Hematopoietic multipotent progenitor cell treated with erythropoietin and hydrocortisone succinate and interleukin-3 and kit ligand, for 15 days (in vitro differentiated cells): ENCODE data around the gene STEAP3.

Experiments
- DNase-seq: peaks from one replicate; pipeline ENCODE4 v3.0.0-alpha.2; 2015; ENCODE audit warnings: low spot score

STEAP3 gene

GRCh38 chr2:119227346-119227745 is 3.7 kb downstream of the STEAP3 start:
- DNase-seq: no peak

DNA sequence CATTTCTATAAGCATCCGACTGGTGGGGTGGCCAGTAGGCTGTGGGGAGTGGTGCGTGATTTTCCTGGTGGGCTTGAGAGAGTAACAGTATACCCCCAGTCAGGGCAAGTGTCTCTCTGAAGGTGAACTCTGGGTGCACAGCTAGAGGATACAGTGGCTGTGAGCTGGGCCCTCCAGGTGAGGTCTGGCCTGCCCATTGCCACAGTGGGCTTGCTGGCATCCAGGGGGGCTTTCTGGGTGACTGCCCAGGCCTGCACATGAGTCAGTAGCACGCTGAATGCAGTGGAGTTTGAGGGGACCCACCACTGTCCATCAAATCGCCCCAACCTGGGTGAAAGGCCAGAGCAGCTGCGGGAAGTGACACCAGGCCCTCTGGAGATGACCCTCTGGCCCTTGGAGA is 4.5 kb downstream of the STEAP3 start:
- DNase-seq: no peak

DNA sequence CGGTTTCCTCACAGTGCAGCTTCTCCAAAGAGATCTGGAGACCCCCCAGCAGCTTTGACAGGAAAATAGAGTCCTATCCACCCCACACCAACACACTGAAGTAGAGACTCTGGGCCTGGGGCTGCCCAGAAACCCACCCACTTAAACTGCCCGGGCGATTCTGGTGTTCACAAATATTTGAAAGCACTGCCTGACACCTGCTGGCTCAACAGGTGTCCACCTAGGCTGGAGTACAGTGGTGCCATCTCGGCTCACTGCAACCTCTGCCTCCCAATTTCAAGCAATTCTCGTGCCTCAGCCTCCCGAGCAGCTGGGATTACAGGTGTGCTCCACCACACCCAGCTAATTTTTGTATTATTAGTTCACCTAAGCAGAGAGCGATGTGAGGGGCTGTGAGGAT is 5.3 kb downstream of the STEAP3 start:
- no peak for DNase-seq

- DNase-seq: no peak
These were observed 6.1 kb downstream of the STEAP3 start for GRCh38 chr2:119229716-119230115.

- DNase-seq: no peak
These were observed 6.9 kb downstream of the STEAP3 start for GRCh38 chr2:119230219-119231185.

GRCh38 chr2:119231975-119232665 is 8.5 kb downstream of the STEAP3 start:
- no peak for DNase-seq

DNA sequence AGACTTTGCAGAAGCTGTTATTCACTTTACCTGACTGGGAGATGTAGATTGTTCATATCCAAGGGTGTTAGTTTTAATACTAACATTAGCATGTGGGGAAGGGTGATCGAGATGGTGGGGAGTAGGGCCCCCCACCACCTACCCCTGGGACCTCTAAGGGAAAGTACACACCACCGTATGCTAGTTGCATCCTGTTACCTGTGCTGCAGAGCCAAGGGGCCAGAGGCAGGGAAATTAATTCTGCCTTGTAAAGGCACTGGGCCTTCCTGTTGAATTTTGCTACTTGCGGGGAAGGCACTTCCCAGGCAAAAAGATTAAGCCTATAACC is 9.0 kb downstream of the STEAP3 start:
- no peak for DNase-seq

DNA sequence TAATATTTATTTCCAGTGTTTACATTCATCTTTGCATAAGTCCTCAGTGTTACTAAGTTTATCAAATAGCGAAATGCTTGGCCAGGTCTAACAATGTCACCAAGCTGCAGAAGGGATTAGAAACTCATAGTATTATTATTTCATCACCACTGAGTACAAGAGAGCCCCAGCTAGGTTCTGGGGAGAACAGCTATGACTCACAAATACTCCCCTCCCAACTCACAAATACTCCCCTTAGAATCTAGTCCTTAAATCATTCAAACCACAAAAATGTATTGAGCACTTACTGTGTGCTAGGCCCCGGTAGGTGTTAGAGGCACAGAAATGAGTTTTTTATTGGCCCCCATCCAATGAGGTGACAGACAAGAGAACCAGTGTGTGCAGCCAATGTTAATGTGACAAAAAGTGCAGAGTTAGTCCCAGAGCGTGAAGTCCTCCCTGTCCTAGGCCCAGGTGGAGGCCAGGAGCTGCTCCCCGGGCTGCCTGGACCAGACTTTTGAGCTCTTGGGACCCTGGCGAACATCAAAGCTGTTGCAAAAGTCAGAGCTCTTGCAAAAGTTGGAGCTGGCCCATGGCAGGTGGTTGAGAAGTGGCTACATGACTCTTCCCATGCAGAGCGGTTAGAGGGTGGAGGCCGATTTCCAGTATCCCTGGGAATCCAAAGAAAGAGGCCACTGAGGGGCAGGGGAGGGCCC is 9.8 kb downstream of the STEAP3 start:
- DNase-seq: no peak

- DNase-seq: no peak
These were observed 10.7 kb downstream of the STEAP3 start for GRCh38 chr2:119234021-119235019.

DNA sequence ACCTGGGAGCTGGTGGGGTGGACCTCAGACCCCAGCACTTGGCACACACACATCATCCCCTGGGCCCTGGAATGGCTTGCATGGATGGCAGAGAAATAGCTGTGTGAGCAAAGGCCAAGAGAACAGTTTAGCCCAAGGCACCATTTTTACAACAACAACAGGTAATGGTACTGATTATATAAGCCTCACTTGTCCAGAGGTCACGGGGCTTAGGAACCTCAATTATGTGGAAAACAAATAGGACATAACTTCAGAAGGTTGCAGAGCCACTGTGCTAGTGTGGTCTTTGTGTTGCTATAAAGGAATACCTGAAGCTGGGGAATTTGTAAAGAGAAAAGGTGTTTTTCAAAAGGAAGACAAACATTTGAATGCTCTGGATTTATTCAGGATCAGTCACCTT is 13.2 kb downstream of the STEAP3 start:
- DNase-seq: no peak

- DNase-seq: no peak
These were observed 16.9 kb downstream of the STEAP3 start for GRCh38 chr2:119240311-119241204.

DNA sequence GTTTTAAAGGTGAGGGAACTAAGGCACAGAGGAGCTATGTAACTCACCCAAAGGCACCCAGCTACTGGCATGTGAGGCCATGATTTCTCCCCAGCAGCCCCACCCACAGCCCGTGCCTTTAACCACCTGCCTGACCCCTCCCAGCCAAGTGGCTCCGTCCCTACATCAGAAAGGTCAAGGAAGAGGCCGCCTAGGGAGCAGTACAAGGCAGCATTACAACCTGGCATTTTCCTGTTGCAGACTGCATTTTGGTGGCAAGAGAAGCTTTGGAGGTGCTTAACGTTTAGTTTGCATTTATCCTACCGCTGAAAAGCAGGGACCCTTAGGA is 17.5 kb downstream of the STEAP3 start:
- no peak for DNase-seq

DNA sequence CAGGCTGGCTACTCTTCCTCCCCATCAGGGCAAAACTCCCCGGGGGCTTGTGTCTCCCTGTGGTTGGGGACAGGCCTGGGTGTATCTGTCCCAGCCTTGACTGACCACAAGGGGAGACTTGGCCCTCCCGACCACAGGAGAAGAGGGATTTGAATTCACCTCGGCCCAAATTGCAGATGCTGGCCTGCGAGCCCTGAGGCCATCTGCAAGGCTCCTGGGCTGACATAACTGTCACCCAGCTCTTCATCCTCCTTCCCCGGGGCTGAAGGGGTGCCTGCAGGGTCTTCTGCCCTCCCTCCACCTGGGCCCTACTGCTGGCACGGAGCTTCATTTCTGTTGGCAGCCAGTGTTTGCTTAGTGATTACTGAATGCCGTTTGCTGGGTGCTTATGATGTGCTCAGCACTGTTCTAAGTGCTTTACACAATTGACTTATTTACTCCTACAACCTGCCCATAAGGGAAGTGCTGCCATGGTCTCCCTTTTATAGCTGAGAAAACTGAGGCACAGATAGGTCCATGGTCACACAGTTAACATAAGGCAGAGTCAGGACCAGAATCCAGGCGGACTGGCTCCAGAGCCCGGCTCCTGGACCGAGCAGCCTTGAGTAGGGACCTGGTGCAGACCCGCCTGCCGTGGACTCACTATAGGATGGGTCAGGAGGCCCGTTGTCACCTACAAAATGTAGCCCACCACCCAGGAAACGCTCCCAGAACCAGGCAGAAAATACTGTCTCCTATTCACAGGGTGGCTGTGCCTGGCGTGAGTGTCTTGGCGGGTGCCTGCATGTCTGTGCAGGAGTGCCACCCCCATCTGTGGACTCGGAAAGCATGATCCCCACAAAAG is 18.9 kb downstream of the STEAP3 start:
- DNase-seq: no peak

- DNase-seq: no peak
These were observed 20.0 kb downstream of the STEAP3 start for GRCh38 chr2:119243621-119244020.

DNA sequence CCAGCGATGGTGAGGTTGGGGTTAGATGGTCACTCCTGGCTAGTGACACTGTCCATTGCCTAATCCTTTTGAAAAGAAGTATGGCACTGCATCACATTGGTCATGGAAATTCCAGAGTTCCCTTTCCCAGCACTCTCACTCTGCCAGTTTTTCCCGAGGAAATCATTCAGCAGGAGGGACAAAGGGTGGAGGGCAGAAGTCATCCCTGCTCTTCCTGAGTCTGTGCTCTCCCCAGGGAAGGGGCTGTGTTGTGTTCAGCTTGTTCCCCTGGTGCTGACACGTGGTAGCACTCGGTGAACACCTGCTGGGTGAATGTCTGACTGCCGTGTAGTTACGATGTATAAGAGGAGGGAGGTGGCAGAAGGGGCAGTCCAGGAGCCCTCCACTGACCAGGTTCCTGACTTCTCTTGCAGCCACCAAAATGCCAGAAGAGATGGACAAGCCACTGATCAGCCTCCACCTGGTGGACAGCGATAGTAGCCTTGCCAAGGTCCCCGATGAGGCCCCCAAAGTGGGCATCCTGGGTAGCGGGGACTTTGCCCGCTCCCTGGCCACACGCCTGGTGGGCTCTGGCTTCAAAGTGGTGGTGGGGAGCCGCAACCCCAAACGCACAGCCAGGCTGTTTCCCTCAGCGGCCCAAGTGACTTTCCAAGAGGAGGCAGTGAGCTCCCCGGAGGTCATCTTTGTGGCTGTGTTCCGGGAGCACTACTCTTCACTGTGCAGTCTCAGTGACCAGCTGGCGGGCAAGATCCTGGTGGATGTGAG is 21.6 kb downstream of the STEAP3 start:
- no peak for DNase-seq

GRCh38 chr2:119245841-119246230 is 22.2 kb downstream of the STEAP3 start:
- no peak for DNase-seq

- DNase-seq: no peak
These were observed 23.5 kb downstream of the STEAP3 start for GRCh38 chr2:119246884-119247843.

DNA sequence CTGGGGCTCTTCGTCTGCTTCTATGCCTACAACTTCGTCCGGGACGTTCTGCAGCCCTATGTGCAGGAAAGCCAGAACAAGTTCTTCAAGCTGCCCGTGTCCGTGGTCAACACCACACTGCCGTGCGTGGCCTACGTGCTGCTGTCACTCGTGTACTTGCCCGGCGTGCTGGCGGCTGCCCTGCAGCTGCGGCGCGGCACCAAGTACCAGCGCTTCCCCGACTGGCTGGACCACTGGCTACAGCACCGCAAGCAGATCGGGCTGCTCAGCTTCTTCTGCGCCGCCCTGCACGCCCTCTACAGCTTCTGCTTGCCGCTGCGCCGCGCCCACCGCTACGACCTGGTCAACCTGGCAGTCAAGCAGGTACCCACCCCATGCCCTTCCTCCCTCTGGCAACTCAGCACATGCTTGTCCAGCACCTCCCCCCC is 24.2 kb downstream of the STEAP3 start:
- DNase-seq: no peak
